Osteocyte (in vitro differentiated cells): Measurements from ENCODE around the gene CNPY4. TPM values are rescaled to one million over a fixed set of nuclear protein-coding genes. Genes with fewer than 3 reads are reported as not detected.

Experiments
- DNase-seq: peaks from one replicate; pipeline ENCODE4 v3.0.0; 2021; ENCODE audit warnings: mixed read lengths; ENCODE audit not compliant: unreplicated experiment; ENCODE audit errors: extremely low spot score
- H3K27ac Mint-ChIP-seq: one replicate; pipeline ENCODE4 v1.8.0; 2021; ENCODE audit warnings: mild to moderate bottlenecking, mixed read lengths; ENCODE audit not compliant: unreplicated experiment
- H3K27me3 Mint-ChIP-seq: one replicate; pipeline ENCODE4 v1.8.0; 2021; ENCODE audit warnings: mixed read lengths; ENCODE audit not compliant: unreplicated experiment
- H3K36me3 Mint-ChIP-seq: one replicate; pipeline ENCODE4 v1.8.0; 2021; ENCODE audit warnings: mixed read lengths; ENCODE audit not compliant: unreplicated experiment
- H3K4me1 Mint-ChIP-seq: one replicate; pipeline ENCODE4 v1.8.0; 2021; ENCODE audit warnings: mixed read lengths; ENCODE audit not compliant: unreplicated experiment
- H3K4me3 Mint-ChIP-seq: one replicate; pipeline ENCODE4 v1.8.0; 2021; ENCODE audit warnings: mild to moderate bottlenecking, moderate library complexity, mixed read lengths; ENCODE audit not compliant: unreplicated experiment
- H3K9me3 Mint-ChIP-seq: one replicate; pipeline ENCODE4 v1.8.0; 2021; ENCODE audit warnings: mixed read lengths; ENCODE audit not compliant: unreplicated experiment
- CTCF ChIP-seq: fragments of 200-600 bp; sonication (generic); IDR thresholded peaks from 2 replicates; pipeline ENCODE4 v1.5.0; 2021; ENCODE audit warnings: antibody characterized with exemption, mild to moderate bottlenecking, moderate library complexity
- long read RNA-seq: library from polyadenylated mRNA; unstranded; transcript quantifications from one replicate; pipeline ENCODE4 v2.0.0, GENCODE V29; 2021
- total RNA-seq: library from RNA; stranded (reverse); gene quantifications from 2 replicates; pipeline ENCODE4 v1.2.1, GENCODE V29; 2021

The CNPY4 gene
- total RNA-seq: 33.6 and 36.7 TPM in 2 replicates
- long read RNA-seq, transcript CNPY4-201 (6 exons, 1,502 nt): major isoform, 83 of 93 reads
- long read RNA-seq, partial matches to known transcripts: 1 of 93 reads
- long read RNA-seq, other reads (novel, unspliced or antisense): 9 of 93 reads

GRCh38 chr7:100119072-100119969, at the start of gene CNPY4, which contains the start of gene TAF6:
Gene CNPY4 (plus strand): TSS chr7:100119634. CDS start chr7:100119745, 111 bp downstream.
Gene TAF6 (minus strand): TSS chr7:100119358. CDS start chr7:100114209, 5,149 bp downstream.
- no peaks in the 10 kb centered on the region for H3K9me3 Mint-ChIP-seq
- peak; percentile 97 for DNase-seq
- peak within 1 kb of the TSS; percentile 98 for H3K27ac Mint-ChIP-seq
- peak; percentile 6 for TF ChIP-seq CTCF
- peaks cover 18% of the 10 kb centered on the region for H3K4me1 Mint-ChIP-seq
- H3K4me3 Mint-ChIP-seq: peak within 1 kb of the TSS; percentile 96
- H3K36me3 Mint-ChIP-seq: peaks cover 2% of the 10 kb centered on the region
- H3K27me3 Mint-ChIP-seq: no peaks in the 10 kb centered on the region

GRCh38 chr7:100069991-100070390, 49.4 kb upstream of the CNPY4 start:
- Mint-ChIP-seq H3K36me3 (peaks cover 69% of the 10 kb centered on the region), H3K27me3 (no peaks in the 10 kb centered on the region), H3K4me1 (peaks cover 4% of the 10 kb centered on the region), H3K27ac (no peak overlapping the region), H3K4me3 (no peak overlapping the region), H3K9me3 (peaks cover 15% of the 10 kb centered on the region)
- no peak for DNase-seq
- no peak for TF ChIP-seq CTCF

DNA sequence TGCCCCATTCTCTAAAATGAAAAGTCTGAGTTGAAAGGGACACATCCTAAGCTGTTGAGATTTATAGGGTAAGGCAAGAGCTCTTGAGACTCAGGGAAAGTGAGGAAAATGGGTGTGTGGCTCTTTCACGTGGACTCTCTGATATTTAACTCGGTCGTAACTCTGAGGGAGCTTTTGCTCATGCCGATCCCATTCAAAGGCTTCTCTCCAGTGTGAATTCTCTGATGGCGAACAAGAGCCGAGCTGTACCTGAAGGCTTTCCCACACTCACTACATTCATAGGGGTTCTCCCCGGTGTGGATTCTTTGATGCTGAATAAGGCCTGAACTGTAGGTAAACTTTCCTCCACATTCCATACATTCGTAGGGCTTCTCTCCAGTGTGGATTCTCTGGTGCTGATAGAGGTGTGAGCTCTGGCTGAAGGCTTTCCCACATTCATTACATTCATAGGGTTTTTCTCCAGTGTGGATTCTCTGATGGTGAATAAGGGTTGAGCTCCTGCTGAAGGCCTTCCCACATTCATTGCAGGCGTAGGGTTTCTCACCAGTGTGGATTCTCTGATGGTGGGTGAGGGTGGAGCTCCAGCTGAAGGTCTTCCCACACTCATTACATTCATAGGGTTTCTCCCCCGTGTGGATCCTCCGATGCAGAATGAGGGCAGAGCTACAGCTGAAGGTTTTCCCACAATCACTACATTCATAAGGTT, 48.3 kb upstream of the CNPY4 start:
- TF ChIP-seq CTCF: no peak
- Mint-ChIP-seq H3K27ac (no peak overlapping the region), H3K9me3 (peaks cover 15% of the 10 kb centered on the region), H3K4me1 (no peaks in the 10 kb centered on the region), H3K36me3 (peaks cover 72% of the 10 kb centered on the region), H3K27me3 (no peaks in the 10 kb centered on the region), H3K4me3 (no peak overlapping the region)
- DNase-seq: no peak

DNA sequence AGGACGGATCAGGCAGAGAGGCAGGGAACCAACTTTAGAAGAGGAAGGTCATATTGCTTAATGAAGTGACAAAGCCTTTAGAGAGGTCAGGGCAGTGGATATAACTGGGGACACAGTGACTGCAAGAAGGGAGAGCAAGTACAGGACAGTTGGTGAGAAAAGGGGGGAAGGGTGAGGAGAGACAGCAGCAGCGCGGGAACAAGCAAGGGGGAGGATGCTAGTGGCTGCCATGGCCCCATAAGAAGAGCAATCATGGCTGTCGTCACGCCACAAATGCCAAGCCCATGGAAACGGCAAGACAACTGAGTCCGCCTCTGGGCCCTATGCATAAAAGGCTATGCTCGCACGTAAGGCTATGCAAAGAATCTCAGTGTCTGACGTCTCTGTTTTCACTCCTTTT, 47.0 kb upstream of the CNPY4 start:
- Mint-ChIP-seq H3K36me3 (peaks cover 77% of the 10 kb centered on the region), H3K4me1 (no peaks in the 10 kb centered on the region), H3K4me3 (no peak overlapping the region), H3K27ac (no peak overlapping the region), H3K27me3 (no peaks in the 10 kb centered on the region), H3K9me3 (peaks cover 15% of the 10 kb centered on the region)
- no peak for TF ChIP-seq CTCF
- DNase-seq: no peak

DNA sequence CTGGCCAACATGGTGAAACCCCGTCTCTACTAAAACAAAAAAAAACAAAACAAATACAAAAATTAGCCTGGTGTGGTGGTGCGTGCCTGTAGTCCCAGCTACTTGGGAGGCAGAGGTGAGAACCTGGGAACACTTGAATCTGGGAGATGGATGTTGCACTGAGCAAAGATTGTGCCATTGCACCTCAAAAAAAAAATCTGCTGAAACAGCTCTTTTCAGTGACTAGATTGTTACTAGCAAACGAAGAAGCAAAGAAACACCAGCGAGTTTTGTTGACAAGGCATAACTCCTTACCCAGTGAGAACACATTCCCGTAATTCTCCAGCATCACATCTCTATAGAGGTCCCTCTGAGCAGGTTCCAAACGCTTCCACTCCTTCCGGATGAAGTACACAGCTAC, 44.6 kb upstream of the CNPY4 start:
- H3K4me3 Mint-ChIP-seq: no peak overlapping the region
- H3K27me3 Mint-ChIP-seq: no peaks in the 10 kb centered on the region
- H3K9me3 Mint-ChIP-seq: peaks cover 15% of the 10 kb centered on the region
- peaks cover 13% of the 10 kb centered on the region for H3K4me1 Mint-ChIP-seq
- no peak for DNase-seq
- TF ChIP-seq CTCF: no peak
- peaks cover 79% of the 10 kb centered on the region for H3K36me3 Mint-ChIP-seq
- no peak overlapping the region for H3K27ac Mint-ChIP-seq
